ENCODE data around the gene FIBP.
A peak's percentile ranks its signal among the peaks of the same experiment; 100 is the strongest.

Gene FIBP

GRCh38 chr11:65861533-65862183 lies 26.6 kb downstream of the FIBP start:
- peaks cover 8% of the 10 kb centered on the region for H3K36me3 Mint-ChIP-seq
- no peak overlapping the region for H3K27ac Mint-ChIP-seq
- peak overlapping the region; percentile 95 for H3K4me3 Mint-ChIP-seq
- no peaks in the 10 kb centered on the region for H3K9me3 Mint-ChIP-seq
- peaks cover 33% of the 10 kb centered on the region for H3K4me1 Mint-ChIP-seq
- no peaks in the 10 kb centered on the region for H3K27me3 Mint-ChIP-seq

DNA sequence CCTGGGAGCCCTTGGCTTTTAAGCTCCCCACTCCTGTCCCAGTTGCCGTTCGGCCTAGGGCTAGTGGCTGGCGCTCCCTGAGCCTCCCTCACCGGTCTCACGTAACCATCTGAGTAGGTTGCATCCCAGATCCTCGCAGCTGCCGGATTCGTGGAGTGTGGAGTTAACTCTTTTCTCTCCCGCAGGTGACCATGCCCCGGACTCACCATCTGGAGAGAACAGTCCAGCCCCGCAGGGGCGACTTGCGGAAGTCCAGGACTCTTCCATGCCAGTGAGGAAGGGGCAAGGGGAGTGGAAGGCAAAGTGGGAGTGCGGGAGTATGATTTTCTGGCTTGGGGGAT lies 27.1 kb downstream of the FIBP start:
- Mint-ChIP-seq H3K27ac (peak overlapping the region; percentile 81), H3K4me1 (peaks cover 38% of the 10 kb centered on the region), H3K36me3 (peaks cover 13% of the 10 kb centered on the region), H3K9me3 (no peaks in the 10 kb centered on the region), H3K4me3 (peak overlapping the region; percentile 95), H3K27me3 (no peaks in the 10 kb centered on the region)

GRCh38 chr11:65860278-65861164 lies 27.8 kb downstream of the FIBP start, which contains the start of gene MUS81:
Gene MUS81 (plus strand): TSS chr11:65860433. CDS start chr11:65860754, 321 bp downstream.
- Mint-ChIP-seq H3K27ac (peak within 1 kb of the TSS; percentile 98), H3K4me1 (peaks cover 44% of the 10 kb centered on the region), H3K9me3 (no peaks in the 10 kb centered on the region), H3K4me3 (peak within 1 kb of the TSS; percentile 95), H3K36me3 (peaks cover 18% of the 10 kb centered on the region), H3K27me3 (no peaks in the 10 kb centered on the region)

GRCh38 chr11:65859812-65860277 lies 28.4 kb downstream of the FIBP start:
- peak overlapping the region; percentile 95 for H3K4me3 Mint-ChIP-seq
- H3K36me3 Mint-ChIP-seq = peaks cover 19% of the 10 kb centered on the region
- H3K4me1 Mint-ChIP-seq = peaks cover 49% of the 10 kb centered on the region
- no peaks in the 10 kb centered on the region for H3K9me3 Mint-ChIP-seq
- peak overlapping the region; percentile 98 for H3K27ac Mint-ChIP-seq
- no peaks in the 10 kb centered on the region for H3K27me3 Mint-ChIP-seq

GRCh38 chr11:65859095-65859811 lies 29.0 kb downstream of the FIBP start:
- Mint-ChIP-seq H3K36me3 (peaks cover 24% of the 10 kb centered on the region), H3K9me3 (no peaks in the 10 kb centered on the region), H3K4me1 (peaks cover 55% of the 10 kb centered on the region), H3K27me3 (no peaks in the 10 kb centered on the region), H3K27ac (peak overlapping the region; percentile 98), H3K4me3 (peak overlapping the region; percentile 95)

DNA sequence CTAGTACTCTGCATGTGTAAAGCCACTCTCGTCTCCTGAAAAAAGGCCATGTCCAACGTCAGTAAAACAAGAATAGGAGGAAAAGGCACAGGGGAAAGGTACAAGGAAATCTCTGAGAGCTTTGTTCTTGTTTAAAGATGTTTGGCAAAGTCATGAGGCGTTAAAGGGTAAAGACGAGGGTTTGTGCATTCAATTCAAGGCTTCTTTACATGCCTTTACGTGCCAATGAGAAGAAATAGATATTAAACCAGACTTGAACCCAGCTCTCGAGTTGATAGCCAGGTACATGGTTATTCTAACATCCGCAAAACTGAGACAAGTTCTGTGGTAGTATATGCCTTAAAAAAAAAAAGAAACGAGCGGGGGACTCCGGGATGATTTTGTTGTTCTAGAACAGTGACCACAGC lies 29.6 kb downstream of the FIBP start:
- Mint-ChIP-seq H3K9me3 (no peaks in the 10 kb centered on the region), H3K4me3 (peak overlapping the region; percentile 95), H3K27me3 (no peaks in the 10 kb centered on the region), H3K4me1 (peaks cover 61% of the 10 kb centered on the region), H3K27ac (peak overlapping the region; percentile 98), H3K36me3 (peaks cover 24% of the 10 kb centered on the region)

- Mint-ChIP-seq H3K36me3 (peaks cover 24% of the 10 kb centered on the region), H3K27ac (peak within 1 kb of the TSS; percentile 98), H3K4me3 (peak within 1 kb of the TSS; percentile 95), H3K27me3 (no peaks in the 10 kb centered on the region), H3K4me1 (peaks cover 66% of the 10 kb centered on the region), H3K9me3 (no peaks in the 10 kb centered on the region)
These were observed 30.2 kb downstream of the FIBP start, which contains the start of gene CFL1 for GRCh38 chr11:65857853-65858680. Gene CFL1 (minus strand): TSS chr11:65858180. CDS start chr11:65858099, 81 bp downstream.

- H3K36me3 Mint-ChIP-seq = peaks cover 20% of the 10 kb centered on the region
- H3K27me3 Mint-ChIP-seq = no peaks in the 10 kb centered on the region
- H3K9me3 Mint-ChIP-seq = no peaks in the 10 kb centered on the region
- H3K4me1 Mint-ChIP-seq = peaks cover 60% of the 10 kb centered on the region
- H3K4me3 Mint-ChIP-seq = peak overlapping the region; percentile 94
- H3K27ac Mint-ChIP-seq = peak overlapping the region; percentile 51
These were observed 30.8 kb downstream of the FIBP start for GRCh38 chr11:65857500-65857852.

DNA sequence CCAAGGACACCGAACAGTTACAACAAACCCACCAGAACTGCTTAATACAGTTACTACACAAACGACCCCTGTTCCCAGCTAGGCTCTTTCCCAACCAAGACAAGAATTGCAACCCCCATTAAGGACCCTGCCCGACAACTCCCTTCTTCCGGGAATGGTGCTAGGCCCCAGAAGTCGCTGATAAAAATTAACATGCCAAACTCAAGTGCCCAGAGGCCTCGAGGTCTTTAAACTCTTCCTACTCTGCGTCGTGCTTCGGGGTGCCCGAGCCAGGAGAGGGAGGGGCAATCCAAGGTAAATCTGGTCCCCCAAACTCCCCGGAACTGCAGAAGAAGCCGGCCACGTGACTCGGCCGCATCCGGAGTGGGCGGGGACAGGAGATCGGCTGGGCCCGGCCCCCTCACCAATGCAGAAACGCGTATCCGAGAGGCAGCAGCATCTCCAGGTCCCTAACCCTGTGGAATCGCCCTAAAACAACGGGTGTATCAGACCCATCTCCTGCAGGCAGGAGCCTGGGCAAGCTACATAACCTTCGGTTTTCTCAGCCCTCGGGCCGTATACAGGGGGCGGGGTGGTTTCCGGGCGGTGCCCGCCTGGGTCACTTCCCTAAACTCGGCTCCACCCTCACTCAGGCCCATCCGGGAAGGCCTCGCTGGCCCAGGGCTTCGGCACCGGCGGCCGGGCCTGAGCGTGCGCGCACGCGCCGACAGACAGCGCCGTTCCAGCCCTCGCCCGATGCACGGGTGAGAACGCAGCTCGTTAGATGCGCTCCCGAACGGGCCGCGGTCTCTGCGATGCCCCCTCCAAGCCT lies 31.4 kb downstream of the FIBP start:
- Mint-ChIP-seq H3K4me1 (peaks cover 60% of the 10 kb centered on the region), H3K27ac (peak overlapping the region; percentile 61), H3K9me3 (no peaks in the 10 kb centered on the region), H3K36me3 (peaks cover 24% of the 10 kb centered on the region), H3K4me3 (peak overlapping the region; percentile 94), H3K27me3 (no peaks in the 10 kb centered on the region)

GRCh38 chr11:65855927-65856363 lies 32.3 kb downstream of the FIBP start:
- no peaks in the 10 kb centered on the region for H3K27me3 Mint-ChIP-seq
- no peaks in the 10 kb centered on the region for H3K9me3 Mint-ChIP-seq
- peaks cover 51% of the 10 kb centered on the region for H3K4me1 Mint-ChIP-seq
- peak overlapping the region; percentile 94 for H3K4me3 Mint-ChIP-seq
- H3K27ac Mint-ChIP-seq = peak overlapping the region; percentile 61
- H3K36me3 Mint-ChIP-seq = peaks cover 28% of the 10 kb centered on the region

DNA sequence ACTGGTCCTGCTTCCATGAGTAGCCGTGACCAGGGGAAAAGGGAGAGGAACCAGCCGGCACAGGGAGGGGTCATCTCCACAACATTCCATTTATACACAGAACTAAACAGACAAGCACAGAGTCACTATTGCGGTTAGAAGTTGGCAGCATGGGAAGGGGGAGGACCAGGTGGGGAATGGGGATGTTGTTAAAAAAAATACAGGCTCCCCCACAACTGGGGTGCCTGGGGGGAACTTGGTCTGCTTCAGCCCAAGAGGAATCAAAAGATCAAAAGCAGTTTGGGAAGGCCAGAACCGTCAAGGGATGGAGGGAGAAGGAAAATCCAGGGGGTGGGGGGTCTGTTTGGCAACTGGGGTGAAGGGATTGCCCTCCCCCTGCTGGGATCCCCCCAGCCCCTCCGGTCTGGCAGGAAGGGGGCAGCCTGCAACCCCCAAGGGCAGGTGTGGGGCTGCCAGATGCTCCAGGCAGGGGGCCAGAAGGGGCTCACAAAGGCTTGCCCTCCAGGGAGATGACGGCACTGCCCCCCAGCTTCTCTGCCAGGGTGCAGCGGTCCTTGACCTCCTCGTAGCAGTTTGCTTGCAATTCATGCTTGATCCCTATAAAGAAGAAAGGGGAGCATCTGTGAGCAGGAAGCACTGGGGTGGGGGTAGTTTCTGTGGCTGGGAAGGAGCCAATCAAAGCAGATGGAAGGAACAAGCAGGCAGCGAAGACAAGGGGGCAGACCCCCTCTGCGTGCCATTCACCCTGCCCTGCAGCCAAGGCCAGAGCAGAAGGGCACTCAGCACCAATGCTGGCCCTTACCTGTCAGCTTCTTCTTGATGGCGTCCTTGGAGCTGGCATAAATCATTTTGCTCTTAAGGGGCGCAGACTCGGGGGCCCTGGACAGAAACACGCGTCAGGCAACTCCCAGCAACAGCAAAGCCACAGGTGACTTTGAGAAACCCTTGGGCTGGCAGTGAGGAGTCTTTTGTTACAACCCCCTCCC lies 33.1 kb downstream of the FIBP start:
- peak overlapping the region; percentile 51 for H3K27ac Mint-ChIP-seq
- H3K9me3 Mint-ChIP-seq = no peaks in the 10 kb centered on the region
- H3K4me1 Mint-ChIP-seq = peaks cover 49% of the 10 kb centered on the region
- H3K36me3 Mint-ChIP-seq = peaks cover 26% of the 10 kb centered on the region
- no peaks in the 10 kb centered on the region for H3K27me3 Mint-ChIP-seq
- peak overlapping the region; percentile 94 for H3K4me3 Mint-ChIP-seq

DNA sequence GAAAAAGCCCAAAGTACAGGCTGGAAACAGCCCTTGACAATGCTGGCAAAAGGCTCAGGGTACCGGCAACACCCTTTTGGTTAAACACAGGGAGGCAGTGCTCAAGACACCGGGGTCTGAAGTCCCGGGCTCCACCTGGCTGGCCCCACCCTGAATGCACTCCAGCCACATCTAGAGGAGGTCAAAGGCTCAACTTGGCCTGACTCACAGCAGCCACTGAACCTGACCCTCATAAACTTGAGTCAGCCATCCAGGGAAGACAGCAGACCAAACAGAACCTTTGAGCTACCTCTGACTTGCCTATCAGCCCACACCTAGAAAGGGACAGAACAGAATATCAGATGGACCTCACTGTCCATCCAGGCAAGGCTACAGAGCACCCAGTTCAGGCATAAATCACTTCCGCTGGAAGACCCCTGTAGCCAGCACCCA lies 34.1 kb downstream of the FIBP start:
- peak overlapping the region; percentile 70 for H3K27ac Mint-ChIP-seq
- peaks cover 26% of the 10 kb centered on the region for H3K36me3 Mint-ChIP-seq
- H3K4me3 Mint-ChIP-seq = peak overlapping the region; percentile 74
- H3K27me3 Mint-ChIP-seq = no peaks in the 10 kb centered on the region
- H3K4me1 Mint-ChIP-seq = peaks cover 44% of the 10 kb centered on the region
- no peaks in the 10 kb centered on the region for H3K9me3 Mint-ChIP-seq

DNA sequence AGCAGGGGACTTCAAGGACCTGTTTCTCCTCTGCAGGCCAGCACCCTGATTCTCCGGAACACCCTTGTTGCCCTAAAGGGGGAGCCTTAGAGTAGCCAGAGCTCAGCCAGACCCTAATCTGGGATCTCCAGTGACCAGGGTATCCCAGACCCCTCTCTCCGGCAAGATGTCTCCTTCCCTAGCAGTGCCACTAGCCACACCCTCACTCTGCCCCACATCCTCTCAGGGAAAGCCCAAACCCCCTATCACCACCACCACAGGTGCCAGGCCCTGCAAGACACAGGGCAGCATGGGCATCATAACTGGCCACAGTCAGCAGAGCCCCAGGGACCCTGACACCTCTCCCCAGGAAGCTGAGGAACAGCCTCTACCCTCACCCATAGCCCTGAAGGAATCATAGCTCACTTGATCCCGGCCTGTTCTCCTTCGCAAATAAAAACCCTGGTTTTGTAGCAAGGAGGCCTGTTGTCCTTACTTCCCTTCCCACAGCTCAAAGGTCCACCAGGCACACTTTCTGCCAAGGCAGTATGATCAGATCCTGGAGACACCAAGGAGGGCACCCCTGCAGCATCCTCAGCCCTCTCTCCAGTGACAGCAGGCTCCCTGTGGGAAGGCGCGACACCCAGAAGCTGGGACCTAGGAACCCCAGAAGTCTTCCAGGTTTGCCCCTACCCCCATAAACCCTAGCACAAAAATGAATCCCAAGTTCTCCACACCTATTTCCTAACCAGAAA lies 34.9 kb downstream of the FIBP start:
- Mint-ChIP-seq H3K9me3 (no peaks in the 10 kb centered on the region), H3K36me3 (peaks cover 26% of the 10 kb centered on the region), H3K4me1 (peaks cover 38% of the 10 kb centered on the region), H3K4me3 (no peak overlapping the region), H3K27ac (peak overlapping the region; percentile 70), H3K27me3 (no peaks in the 10 kb centered on the region)

Measured in activated naive CD4-positive, alpha-beta T cell treated with anti-CD3 and anti-CD28 coated beads, Interleukin-2, amount 50 U/mL, for 24 hours (primary cell).